H9 (cell line): ENCODE measurements around the gene PRICKLE1. TPM values are rescaled to one million over a fixed set of nuclear protein-coding genes. Genes with fewer than 3 reads are reported as not detected.

Experiments used
- DNase-seq: peaks from one replicate; pipeline ENCODE4 v3.0.0-alpha.2; 2017
- H2AFZ ChIP-seq: one replicate; pipeline ENCODE4 v1.6.1; 2013; ENCODE audit warnings: mild to moderate bottlenecking, low read length, control low read depth, moderate library complexity
- H2AK5ac ChIP-seq: 2 replicates; pipeline ENCODE4 v1.6.1; 2013; ENCODE audit warnings: low read length, control low read depth, mixed read lengths; ENCODE audit not compliant: insufficient read length
- H2BK120ac ChIP-seq: one replicate; pipeline ENCODE4 v1.6.1; 2013; ENCODE audit warnings: low read depth, mild to moderate bottlenecking, low read length, control low read depth, inconsistent platforms; ENCODE audit not compliant: poor library complexity, severe bottlenecking
- H2BK12ac ChIP-seq: 2 replicates; pipeline ENCODE4 v1.6.1; 2013; ENCODE audit warnings: low read length, control low read depth, mixed read lengths, low read depth; ENCODE audit not compliant: insufficient read length
- H2BK15ac ChIP-seq: 2 replicates; pipeline ENCODE4 v1.6.1; 2013; ENCODE audit warnings: low read depth, low read length, control low read depth
- H2BK20ac ChIP-seq: one replicate; pipeline ENCODE4 v1.6.1; 2013; ENCODE audit warnings: low read depth, mild to moderate bottlenecking, low read length, control low read depth, inconsistent platforms; ENCODE audit not compliant: poor library complexity, severe bottlenecking
- H2BK5ac ChIP-seq: 2 replicates; pipeline ENCODE4 v1.6.1; 2013; ENCODE audit warnings: low read length, control low read depth, mixed read lengths; ENCODE audit not compliant: insufficient read length
- H3K14ac ChIP-seq: 2 replicates; pipeline ENCODE4 v1.6.1; 2013; ENCODE audit warnings: low read length, control low read depth; ENCODE audit not compliant: insufficient read depth
- H3K18ac ChIP-seq: 2 replicates; pipeline ENCODE4 v1.6.1; 2013; ENCODE audit warnings: low read depth, mild to moderate bottlenecking, mixed read lengths, low read length, control low read depth; ENCODE audit not compliant: insufficient read length
- H3K23ac ChIP-seq: 2 replicates; pipeline ENCODE4 v1.6.1; 2013; ENCODE audit warnings: low read length, control low read depth, mixed read lengths, low read depth; ENCODE audit not compliant: insufficient read length
- H3K23me2 ChIP-seq: 2 replicates; pipeline ENCODE4 v1.6.1; 2013; ENCODE audit warnings: low read depth, mild to moderate bottlenecking, mixed read lengths, low read length, control low read depth; ENCODE audit not compliant: insufficient read length, poor library complexity, severe bottlenecking
- H3K27ac ChIP-seq: 2 replicates; pipeline ENCODE4 v1.5.1; 2013; ENCODE audit warnings: low read length, control low read depth, mixed read lengths, low read depth; ENCODE audit not compliant: insufficient read length
- H3K27me3 ChIP-seq: 2 replicates; pipeline ENCODE4 v1.6.1; 2013; ENCODE audit warnings: low read length, control low read depth, inconsistent platforms; ENCODE audit not compliant: insufficient read depth
- H3K4ac ChIP-seq: 2 replicates; pipeline ENCODE4 v1.6.1; 2013; ENCODE audit warnings: low read depth, mild to moderate bottlenecking, control low read depth, inconsistent platforms, low read length, moderate library complexity
- H3K4me1 ChIP-seq: 2 replicates; pipeline ENCODE4 v1.6.1; 2013; ENCODE audit warnings: low read length, control low read depth, inconsistent platforms; ENCODE audit not compliant: insufficient read depth
- H3K4me2 ChIP-seq: 2 replicates; pipeline ENCODE4 v1.6.1; 2013; ENCODE audit warnings: low read length, control low read depth, mixed read lengths; ENCODE audit not compliant: insufficient read length, insufficient read depth
- H3K56ac ChIP-seq: 2 replicates; pipeline ENCODE4 v1.6.1; 2013; ENCODE audit warnings: low read depth, mild to moderate bottlenecking, mixed read lengths, low read length, control low read depth; ENCODE audit not compliant: insufficient read length
- H3K79me1 ChIP-seq: 2 replicates; pipeline ENCODE4 v1.6.1; 2013; ENCODE audit warnings: low read depth, mild to moderate bottlenecking, moderate library complexity, low read length, control low read depth, inconsistent platforms; ENCODE audit not compliant: insufficient read depth, poor library complexity, severe bottlenecking
- H3K79me2 ChIP-seq: 2 replicates; pipeline ENCODE4 v1.6.1; 2013; ENCODE audit warnings: low read length, control low read depth, inconsistent platforms; ENCODE audit not compliant: insufficient read depth
- H3K9ac ChIP-seq: 2 replicates; pipeline ENCODE4 v1.6.1; 2013; ENCODE audit warnings: low read length, control low read depth, mixed read lengths; ENCODE audit not compliant: insufficient read length; ENCODE audit errors: extremely low read depth
- H3K9me3 ChIP-seq: one replicate; pipeline ENCODE4 v1.6.1; 2013; ENCODE audit warnings: low read depth, low read length, inconsistent platforms; ENCODE audit not compliant: control insufficient read depth
- H3T11ph ChIP-seq: one replicate; pipeline ENCODE4 v1.6.1; 2013; ENCODE audit warnings: mild to moderate bottlenecking, low read length, control low read depth, inconsistent platforms
- H4K20me1 ChIP-seq: one replicate; pipeline ENCODE4 v1.6.1; 2013; ENCODE audit not compliant: control insufficient read depth, insufficient read length, insufficient read depth
- H4K5ac ChIP-seq: 2 replicates; pipeline ENCODE4 v1.6.1; 2013; ENCODE audit warnings: low read depth, mild to moderate bottlenecking, mixed read lengths, low read length, control low read depth; ENCODE audit not compliant: insufficient read length
- H4K8ac ChIP-seq: replicated peaks from 2 replicates; pipeline ENCODE4 v1.6.1; 2013; ENCODE audit warnings: low read length, control low read depth, mixed read lengths, low read depth; ENCODE audit not compliant: insufficient read length
- H4K91ac ChIP-seq: 2 replicates; pipeline ENCODE4 v1.6.1; 2013; ENCODE audit warnings: low read depth, mild to moderate bottlenecking, moderate library complexity, mixed read lengths, low read length, control low read depth; ENCODE audit not compliant: insufficient read length
- H3K27ac Mint-ChIP-seq, 3 experiments: 2 replicates in 2 of 3; 3 replicates in 1 of 3; pipeline ENCODE4 v1.8.0; 2020 to 2021; ENCODE audit warnings: mixed read lengths in 3 of 3, mild to moderate bottlenecking in 1 of 3, moderate library complexity in 1 of 3
- H3K27me3 Mint-ChIP-seq: 2 replicates; pipeline ENCODE4 v1.8.0; 2021; ENCODE audit warnings: low read depth, mild to moderate bottlenecking, moderate library complexity, mixed read lengths
- H3K36me3 Mint-ChIP-seq, 3 experiments: 2 replicates in 2 of 3; 3 replicates in 1 of 3; pipeline ENCODE4 v1.8.0; 2020 to 2021; ENCODE audit warnings: low read depth in 3 of 3, mixed read lengths in 3 of 3; ENCODE audit not compliant: insufficient read depth in 1 of 3
- H3K4me1 Mint-ChIP-seq, 2 experiments: 2 replicates each; pipeline ENCODE4 v1.8.0; 2020; ENCODE audit warnings: mixed read lengths in 2 of 2
- H3K4me3 Mint-ChIP-seq, 2 experiments: 2 replicates in 1 of 2; 3 replicates in 1 of 2; pipeline ENCODE4 v1.8.0; 2020 to 2021; ENCODE audit warnings: mild to moderate bottlenecking in 2 of 2, mixed read lengths in 2 of 2, moderate library complexity in 1 of 2
- H3K9me3 Mint-ChIP-seq, 2 experiments: 2 replicates in 1 of 2; 3 replicates in 1 of 2; pipeline ENCODE4 v1.8.0; 2020; ENCODE audit warnings: mild to moderate bottlenecking in 2 of 2, mixed read lengths in 2 of 2, moderate library complexity in 1 of 2
- total RNA-seq: library from RNA; stranded (reverse); gene quantifications from 2 replicates; pipeline ENCODE4 v1.2.1, GENCODE V29; 2021
- TF ChIP-seq, protein P1 (sequence below): fragments of 200-600 bp; sonication (generic); conservative IDR thresholded peaks from 3 replicates; pipeline ENCODE4 v1.8.0; 2021; ENCODE audit warnings: antibody characterized with exemption, mild to moderate bottlenecking

PRICKLE1 gene
- total RNA-seq, 1 experiment from 2014 or later, result 20.5 TPM

DNA sequence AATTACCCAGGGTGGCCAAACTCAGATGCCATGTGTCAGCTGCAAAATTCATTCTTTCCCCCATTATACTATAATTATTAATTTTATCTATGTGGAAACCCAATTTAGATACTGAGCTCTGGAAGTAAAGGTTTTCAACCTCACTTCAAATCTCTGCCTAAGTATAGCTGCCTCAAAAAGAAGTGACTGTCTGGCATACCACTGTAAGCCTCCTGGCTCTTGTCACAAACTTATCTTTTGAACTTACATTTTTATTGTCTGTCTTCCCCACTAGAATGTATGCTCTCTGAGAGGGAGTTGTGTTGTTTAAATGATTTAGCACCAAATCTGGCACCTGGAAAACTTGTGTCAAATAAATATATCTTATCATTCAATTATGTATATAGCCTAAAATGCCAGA lies 16.1 kb upstream of the PRICKLE1 start:
- Mint-ChIP-seq H3K36me3 (no peaks in the 10 kb centered on the region), H3K4me1 (peaks cover 22 to 25% of the 10 kb centered on the region in 2 experiments), H3K4me3 (no peak overlapping the region), H3K27me3 (peaks cover 4% of the 10 kb centered on the region), H3K27ac (no peak overlapping the region), H3K9me3 (no peaks in the 10 kb centered on the region; a peak in 1 of 5 replicates)
- Histone ChIP-seq H2AFZ (no peak overlapping the region), H2BK5ac (no peak overlapping the region), H3K4ac (no peak overlapping the region), H3K79me1 (no peaks in the 10 kb centered on the region), H4K20me1 (no peaks in the 10 kb centered on the region), H4K5ac (no peak overlapping the region), H3T11ph (no peak overlapping the region), H3K23ac (no peak overlapping the region), H3K79me2 (no peaks in the 10 kb centered on the region), H2BK12ac (no peak overlapping the region), H2BK15ac (no peak overlapping the region), H2AK5ac (no peak overlapping the region), H3K56ac (no peak overlapping the region), H3K27ac (no peak overlapping the region), H3K27me3 (no peaks in the 10 kb centered on the region), H3K18ac (no peak overlapping the region), H2BK120ac (no peak overlapping the region), H2BK20ac (no peak overlapping the region), H3K23me2 (no peaks in the 10 kb centered on the region), H3K14ac (no peak overlapping the region), H3K4me1 (no peaks in the 10 kb centered on the region; the same call in 1 of the 2 replicates), H3K4me2 (no peak overlapping the region), H3K9me3 (no peaks in the 10 kb centered on the region), H4K91ac (no peak overlapping the region), H4K8ac (no peak overlapping the region), H3K9ac (no peak overlapping the region)
- TF ChIP-seq, protein P1, sequence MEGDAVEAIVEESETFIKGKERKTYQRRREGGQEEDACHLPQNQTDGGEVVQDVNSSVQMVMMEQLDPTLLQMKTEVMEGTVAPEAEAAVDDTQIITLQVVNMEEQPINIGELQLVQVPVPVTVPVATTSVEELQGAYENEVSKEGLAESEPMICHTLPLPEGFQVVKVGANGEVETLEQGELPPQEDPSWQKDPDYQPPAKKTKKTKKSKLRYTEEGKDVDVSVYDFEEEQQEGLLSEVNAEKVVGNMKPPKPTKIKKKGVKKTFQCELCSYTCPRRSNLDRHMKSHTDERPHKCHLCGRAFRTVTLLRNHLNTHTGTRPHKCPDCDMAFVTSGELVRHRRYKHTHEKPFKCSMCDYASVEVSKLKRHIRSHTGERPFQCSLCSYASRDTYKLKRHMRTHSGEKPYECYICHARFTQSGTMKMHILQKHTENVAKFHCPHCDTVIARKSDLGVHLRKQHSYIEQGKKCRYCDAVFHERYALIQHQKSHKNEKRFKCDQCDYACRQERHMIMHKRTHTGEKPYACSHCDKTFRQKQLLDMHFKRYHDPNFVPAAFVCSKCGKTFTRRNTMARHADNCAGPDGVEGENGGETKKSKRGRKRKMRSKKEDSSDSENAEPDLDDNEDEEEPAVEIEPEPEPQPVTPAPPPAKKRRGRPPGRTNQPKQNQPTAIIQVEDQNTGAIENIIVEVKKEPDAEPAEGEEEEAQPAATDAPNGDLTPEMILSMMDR, result no peak
- no peak for DNase-seq
